NCI-H2107 (cell line): ENCODE data around the gene RTP5.

Source experiments
- DNase-seq: peaks from one replicate; lab custom pipeline; 2025; lab: John Stamatoyannopoulos, UW

The RTP5 gene

GRCh38 chr2:241857572-241858121 is 11.9 kb upstream of the RTP5 start:
- no peak for DNase-seq

DNA sequence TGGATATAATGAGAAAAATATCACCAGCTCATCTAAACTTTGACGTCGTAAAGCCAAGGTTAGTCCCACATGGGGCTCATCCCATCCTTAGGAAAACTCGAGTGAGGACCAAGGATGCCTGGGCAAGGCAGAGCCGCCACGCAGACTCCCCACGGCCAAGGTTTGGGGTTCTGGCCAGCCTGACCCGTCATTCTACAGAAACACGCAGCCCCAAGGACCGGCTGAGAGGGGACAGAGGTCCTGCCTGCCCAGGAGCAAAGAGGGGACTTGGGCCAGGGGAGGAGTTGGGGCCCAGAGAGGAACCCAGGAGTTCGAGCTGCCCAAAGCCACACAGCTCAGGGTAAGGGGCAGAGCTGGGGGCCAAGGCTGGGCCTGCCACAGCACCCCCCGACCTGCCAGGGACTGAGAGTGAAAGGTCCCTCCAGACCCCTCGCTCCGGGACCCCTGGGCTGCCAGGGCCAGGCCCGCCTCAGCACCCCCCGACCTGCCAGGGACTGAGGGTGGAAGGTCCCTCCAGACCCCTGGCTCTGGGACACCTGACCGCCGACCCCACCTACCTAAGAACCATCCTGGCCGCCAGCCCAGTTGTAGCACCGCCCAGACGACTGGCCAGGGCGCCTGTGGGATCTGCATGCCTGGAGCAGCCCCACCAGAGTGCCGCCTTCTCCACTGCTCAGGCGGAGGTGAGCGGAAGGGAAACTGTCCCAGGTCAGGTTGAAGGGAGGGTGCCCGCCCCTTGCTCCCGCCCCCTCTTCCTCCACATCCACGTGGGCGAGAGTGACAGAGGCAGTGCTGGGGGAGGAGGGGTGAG is 11.1 kb upstream of the RTP5 start, which contains the start of gene PDCD1:
TSS of gene PDCD1 (minus strand) at position 689 of the 811 bp plus-strand sequence. CDS start at position 633, 56 bp downstream.
- DNase-seq: no peak

DNA sequence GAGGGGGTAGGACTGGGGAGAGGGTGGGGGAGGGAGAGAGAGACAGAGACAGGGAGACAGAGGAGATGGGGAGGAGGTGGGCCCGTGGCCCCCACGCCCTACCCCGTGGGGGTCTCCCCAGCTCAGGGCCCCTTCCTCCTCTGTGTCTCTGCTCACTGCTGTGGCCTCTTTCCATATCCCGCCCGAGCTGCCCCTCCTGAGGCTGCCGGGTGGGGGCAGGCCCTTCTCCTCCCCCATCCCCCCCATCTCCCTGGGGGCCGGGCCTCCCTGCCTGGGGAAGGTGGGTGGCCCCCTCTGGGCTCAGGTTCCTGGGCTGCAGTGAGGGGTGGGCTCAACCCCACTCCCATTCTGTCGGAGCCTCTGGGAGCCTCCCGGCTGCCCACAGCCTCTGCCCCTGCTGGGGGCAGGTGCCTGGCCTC is 10.5 kb upstream of the RTP5 start:
- no peak for DNase-seq

- no peak for DNase-seq
Measured at GRCh38 chr2:241859436-241860183, 9.9 kb upstream of the RTP5 start.

- DNase-seq: no peak
Measured at GRCh38 chr2:241860184-241861078, 9.1 kb upstream of the RTP5 start.

GRCh38 chr2:241861264-241861663 is 8.3 kb upstream of the RTP5 start:
- DNase-seq: no peak

- DNase-seq: no peak
Measured at GRCh38 chr2:241862093-241862492, 7.4 kb upstream of the RTP5 start.

DNA sequence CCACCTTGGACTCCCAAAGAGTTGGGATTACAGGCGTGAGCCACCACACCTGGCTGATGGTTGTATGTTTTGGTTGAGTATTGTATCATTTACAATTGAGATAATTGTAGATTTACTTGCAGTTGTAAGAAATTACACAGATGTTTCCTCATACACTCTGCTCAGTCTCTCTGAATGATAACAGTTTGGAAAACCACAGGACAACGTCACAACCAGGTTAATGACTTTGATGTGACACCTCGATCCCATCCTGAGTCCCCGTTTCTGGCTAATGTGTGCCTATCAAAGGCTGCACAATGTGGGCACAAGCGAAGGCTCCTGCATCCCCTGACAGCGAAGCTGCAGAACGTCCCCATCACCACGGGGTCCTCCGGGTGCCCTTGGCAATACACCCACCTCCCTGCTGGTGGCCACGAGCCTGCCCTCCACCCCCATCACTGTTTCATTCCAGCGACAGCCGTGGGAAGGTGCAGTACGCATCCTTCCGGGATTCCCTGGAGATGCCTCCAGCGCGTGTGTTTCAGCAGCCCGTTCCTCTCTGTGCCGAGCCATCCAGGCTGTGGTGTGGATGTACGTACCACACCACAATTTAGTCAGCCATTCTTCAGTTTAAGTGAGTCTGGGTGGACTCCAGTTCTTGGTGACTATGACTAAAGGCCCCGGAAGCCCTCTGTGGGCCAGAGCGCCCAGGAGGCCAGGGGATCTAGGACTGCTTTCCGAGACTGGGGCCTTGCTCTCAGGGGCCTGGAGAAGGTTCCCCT is 6.6 kb upstream of the RTP5 start:
- no peak for DNase-seq

- DNase-seq: no peak
Measured at GRCh38 chr2:241863536-241863954, 6.0 kb upstream of the RTP5 start.

GRCh38 chr2:241864168-241864849 is 5.2 kb upstream of the RTP5 start:
- no peak for DNase-seq

GRCh38 chr2:241864850-241865213 is 4.7 kb upstream of the RTP5 start:
- DNase-seq: no peak

DNA sequence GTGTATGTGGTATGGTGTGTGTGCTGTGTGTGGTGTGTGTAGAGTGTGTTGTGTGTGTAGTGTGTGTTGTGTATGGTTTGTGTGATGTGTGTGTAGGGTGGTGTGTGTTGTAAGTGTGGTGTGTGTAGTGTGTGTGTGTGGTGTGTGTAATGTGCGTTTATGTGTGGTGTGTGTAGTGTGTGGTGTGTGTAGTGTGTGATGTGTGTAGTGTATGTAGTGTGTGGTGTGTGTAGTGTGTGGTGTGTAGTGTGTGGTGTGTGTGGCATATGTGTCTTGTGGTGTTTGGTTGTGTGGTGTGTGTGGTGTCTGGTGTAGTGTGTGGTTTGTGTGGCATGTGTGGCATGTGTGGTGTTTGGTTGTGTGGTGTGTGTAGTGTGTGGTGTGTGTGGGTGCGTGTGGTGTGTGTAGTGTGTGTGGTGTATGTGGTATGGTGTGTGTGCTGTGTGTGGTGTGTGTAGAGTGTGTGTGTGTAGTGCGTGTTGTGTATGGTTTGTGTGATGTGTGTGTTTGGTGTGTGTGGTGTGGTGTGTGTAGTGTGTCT is 4.0 kb upstream of the RTP5 start:
- no peak for DNase-seq

DNA sequence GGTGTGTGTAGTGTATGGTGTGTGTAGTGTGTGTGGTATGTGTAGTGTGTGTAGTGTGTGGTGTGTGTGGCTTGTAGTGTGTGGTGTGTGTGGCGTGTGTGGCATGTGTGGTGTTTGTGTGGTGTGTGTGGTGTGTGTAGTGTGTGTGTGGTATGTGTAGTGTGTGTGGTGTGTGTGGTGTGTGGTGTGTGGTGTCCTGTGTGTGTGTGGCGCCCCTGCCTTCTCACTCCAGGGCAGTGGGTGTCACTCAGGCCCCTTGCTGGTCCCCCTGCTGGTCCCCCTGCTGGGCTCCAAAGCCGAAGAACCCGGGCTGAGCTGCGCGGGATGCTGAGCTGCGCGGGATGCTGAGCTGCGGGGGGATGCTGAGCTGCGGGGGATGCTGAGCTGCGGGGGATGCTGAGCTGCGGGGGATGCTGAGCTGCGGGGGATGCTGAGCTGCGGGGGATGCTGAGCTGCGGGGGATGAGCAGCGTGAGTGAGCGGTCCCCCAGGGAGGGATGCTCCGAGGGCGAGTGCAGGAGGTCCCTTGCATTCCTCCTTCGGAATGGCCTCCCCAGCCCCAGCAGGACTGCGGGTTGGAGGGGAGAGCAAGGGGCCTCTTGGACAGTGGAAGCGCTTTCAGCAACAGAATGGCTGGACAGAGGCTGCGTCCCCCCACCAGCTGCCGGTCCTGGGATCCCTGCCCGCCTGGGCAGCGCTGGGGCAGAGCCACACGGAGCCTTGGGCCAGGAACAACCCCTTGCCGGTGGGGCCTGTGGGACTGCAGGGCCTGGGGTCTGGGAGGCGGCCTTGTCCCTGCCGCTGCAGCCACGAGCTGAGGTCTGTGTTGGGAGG is 3.4 kb upstream of the RTP5 start:
- DNase-seq: no peak

DNA sequence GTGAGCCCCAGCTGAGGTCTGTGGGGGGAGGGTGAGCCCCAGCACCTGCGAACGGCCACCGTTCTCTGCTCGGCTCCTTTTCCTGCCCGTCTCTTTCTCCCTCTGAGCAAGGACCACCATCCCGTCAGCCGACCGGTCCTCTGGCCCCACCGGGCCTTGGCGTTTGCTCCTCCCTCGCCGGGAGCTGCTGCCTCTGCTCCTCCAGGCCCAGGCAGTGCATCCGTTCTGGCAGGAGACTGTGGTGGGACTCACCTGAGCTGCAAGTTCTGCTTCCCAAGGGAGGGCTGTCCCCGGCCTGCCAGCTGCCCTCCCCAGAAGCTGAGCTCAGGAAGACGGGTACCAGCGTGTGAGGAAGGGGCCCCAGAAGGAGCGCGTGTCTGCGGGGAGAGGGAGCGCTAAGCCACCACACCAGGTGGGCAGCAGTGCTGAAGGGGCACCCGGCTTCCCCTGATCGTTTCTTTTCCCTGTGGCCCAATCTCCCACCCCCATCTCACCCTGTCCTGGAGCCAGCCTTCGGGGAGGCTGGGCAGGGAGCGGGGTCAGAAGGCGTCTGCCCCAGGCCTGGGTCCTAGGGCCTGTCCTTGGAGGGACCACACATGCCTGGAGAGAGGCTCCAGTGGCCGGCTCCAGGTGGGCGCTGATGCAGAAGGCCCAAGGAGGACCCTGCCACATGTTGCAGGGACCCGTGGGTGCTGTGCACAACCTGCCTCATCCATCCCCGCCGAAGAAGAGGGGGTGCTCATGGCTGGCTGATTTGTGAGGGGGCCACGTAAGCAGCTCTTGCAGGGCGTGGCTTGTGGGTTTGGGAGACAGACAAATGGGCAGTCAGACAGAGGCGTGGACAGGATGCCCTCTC is 2.5 kb upstream of the RTP5 start:
- no peak for DNase-seq

DNA sequence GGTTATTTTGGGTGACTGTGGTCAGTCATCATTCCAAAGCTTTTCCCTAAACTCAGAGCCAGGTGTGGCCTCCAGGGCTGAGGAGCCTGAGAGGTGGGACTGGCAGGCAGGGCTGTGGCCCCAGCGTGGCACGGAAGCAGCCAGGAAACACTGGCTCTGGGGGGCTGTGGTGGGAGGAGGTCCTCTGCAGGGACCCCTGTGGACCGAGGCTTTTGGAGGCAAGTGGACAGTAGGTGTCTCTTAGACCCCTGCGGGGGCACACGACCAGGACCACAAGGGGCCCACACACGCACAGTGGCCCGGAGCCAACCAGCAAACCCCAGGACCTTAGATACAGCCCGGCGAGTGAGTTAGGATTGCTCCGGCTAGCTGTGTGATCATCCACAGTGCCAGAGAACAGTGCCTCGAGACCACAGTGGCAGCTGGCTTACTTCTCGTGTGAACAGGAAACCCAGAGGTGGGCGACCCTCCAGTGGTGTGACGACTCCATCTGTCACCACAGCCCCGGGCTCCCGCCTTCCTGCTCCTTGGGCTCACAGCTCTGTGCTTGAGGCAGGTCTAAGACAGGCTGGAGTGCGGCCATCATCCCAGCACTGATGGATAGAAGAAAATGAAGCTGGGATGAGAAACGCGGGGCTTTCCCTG is 1.6 kb upstream of the RTP5 start:
- DNase-seq: no peak

DNA sequence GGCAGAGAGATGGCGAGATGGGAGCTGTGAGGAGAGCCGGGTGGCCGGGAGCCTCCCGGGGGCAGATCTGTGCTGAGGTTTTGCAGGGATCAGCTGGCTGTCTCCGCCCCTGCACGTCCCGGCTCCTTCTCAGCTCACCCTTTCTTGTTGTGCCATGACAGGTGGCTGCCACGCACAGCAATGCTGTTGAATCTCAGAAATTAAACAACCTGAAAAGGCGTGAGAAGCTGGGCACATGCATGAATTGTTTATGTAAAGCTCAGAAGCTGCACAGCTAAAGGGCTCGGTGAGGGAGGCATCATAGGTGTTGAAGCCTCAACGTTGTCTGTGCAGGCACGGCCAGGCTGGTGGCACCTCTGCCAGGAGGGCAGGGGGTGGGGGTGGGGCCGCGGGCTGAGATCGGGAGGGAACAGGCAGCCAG is 858 bp upstream of the RTP5 start:
- no peak for DNase-seq

GRCh38 chr2:241870081-241870541 is 582 bp downstream of the RTP5 start:
- no peak for DNase-seq
